Osteocyte (in vitro differentiated cells): ENCODE measurements around the gene PARP16. TPM values are rescaled to one million over a fixed set of nuclear protein-coding genes. Genes with fewer than 3 reads are reported as not detected.

Source experiments
- DNase-seq: peaks from one replicate; pipeline ENCODE4 v3.0.0; 2021; ENCODE audit warnings: mixed read lengths; ENCODE audit not compliant: unreplicated experiment; ENCODE audit errors: extremely low spot score
- H3K27ac Mint-ChIP-seq: one replicate; pipeline ENCODE4 v1.8.0; 2021; ENCODE audit warnings: mild to moderate bottlenecking, mixed read lengths; ENCODE audit not compliant: unreplicated experiment
- H3K27me3 Mint-ChIP-seq: one replicate; pipeline ENCODE4 v1.8.0; 2021; ENCODE audit warnings: mixed read lengths; ENCODE audit not compliant: unreplicated experiment
- H3K36me3 Mint-ChIP-seq: one replicate; pipeline ENCODE4 v1.8.0; 2021; ENCODE audit warnings: mixed read lengths; ENCODE audit not compliant: unreplicated experiment
- H3K4me1 Mint-ChIP-seq: one replicate; pipeline ENCODE4 v1.8.0; 2021; ENCODE audit warnings: mixed read lengths; ENCODE audit not compliant: unreplicated experiment
- H3K4me3 Mint-ChIP-seq: one replicate; pipeline ENCODE4 v1.8.0; 2021; ENCODE audit warnings: mild to moderate bottlenecking, moderate library complexity, mixed read lengths; ENCODE audit not compliant: unreplicated experiment
- H3K9me3 Mint-ChIP-seq: one replicate; pipeline ENCODE4 v1.8.0; 2021; ENCODE audit warnings: mixed read lengths; ENCODE audit not compliant: unreplicated experiment
- total RNA-seq: library from RNA; stranded (reverse); gene quantifications from 2 replicates; pipeline ENCODE4 v1.2.1, GENCODE V29; 2021
- TF ChIP-seq, protein P1 (sequence below): fragments of 200-600 bp; sonication (generic); IDR thresholded peaks from 2 replicates; pipeline ENCODE4 v1.5.0; 2021; ENCODE audit warnings: antibody characterized with exemption, mild to moderate bottlenecking, moderate library complexity

PARP16 gene
- total RNA-seq, 1 donor from 2014 or later: 9.5 TPM

DNA sequence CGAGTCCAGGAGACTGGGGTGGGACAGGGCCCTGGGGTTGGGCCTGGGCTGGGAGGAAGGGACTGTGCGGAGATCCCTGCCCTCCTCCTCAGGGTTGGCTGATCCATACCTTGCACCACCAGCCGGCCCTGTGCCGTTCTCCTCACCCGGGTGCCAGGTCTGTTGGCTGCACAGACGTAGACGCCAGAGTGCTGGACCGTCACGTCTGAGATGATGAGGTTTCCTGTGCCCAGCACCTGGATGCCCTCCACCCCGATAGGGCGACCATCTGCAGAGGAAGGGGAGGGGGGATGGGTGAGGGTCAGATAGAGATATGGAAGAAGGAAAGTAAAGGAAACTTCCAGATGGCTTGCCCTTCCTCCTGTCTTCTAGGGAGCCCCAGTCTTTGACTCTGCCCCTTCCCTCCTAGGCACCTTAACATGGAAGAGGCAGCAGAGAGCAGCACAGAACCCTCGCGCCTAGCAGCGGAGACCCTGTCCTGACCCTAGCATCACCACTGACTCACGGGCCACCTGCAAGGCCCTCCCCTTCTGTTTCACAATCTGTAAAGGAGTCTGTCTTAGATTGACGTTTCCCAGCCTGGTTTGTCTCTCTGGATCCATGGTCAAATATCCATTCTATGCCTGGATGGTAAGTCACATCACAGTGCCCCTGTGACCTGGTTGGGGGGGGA lies 46.6 kb upstream of the PARP16 start:
- Mint-ChIP-seq H3K4me1 (peaks cover 8% of the 10 kb centered on the region), H3K9me3 (no peaks in the 10 kb centered on the region), H3K27me3 (peaks cover 5% of the 10 kb centered on the region), H3K36me3 (no peaks in the 10 kb centered on the region), H3K27ac (no peak overlapping the region), H3K4me3 (no peak overlapping the region)
- TF ChIP-seq, protein P1, sequence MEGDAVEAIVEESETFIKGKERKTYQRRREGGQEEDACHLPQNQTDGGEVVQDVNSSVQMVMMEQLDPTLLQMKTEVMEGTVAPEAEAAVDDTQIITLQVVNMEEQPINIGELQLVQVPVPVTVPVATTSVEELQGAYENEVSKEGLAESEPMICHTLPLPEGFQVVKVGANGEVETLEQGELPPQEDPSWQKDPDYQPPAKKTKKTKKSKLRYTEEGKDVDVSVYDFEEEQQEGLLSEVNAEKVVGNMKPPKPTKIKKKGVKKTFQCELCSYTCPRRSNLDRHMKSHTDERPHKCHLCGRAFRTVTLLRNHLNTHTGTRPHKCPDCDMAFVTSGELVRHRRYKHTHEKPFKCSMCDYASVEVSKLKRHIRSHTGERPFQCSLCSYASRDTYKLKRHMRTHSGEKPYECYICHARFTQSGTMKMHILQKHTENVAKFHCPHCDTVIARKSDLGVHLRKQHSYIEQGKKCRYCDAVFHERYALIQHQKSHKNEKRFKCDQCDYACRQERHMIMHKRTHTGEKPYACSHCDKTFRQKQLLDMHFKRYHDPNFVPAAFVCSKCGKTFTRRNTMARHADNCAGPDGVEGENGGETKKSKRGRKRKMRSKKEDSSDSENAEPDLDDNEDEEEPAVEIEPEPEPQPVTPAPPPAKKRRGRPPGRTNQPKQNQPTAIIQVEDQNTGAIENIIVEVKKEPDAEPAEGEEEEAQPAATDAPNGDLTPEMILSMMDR: no peak
- no peak for DNase-seq

DNA sequence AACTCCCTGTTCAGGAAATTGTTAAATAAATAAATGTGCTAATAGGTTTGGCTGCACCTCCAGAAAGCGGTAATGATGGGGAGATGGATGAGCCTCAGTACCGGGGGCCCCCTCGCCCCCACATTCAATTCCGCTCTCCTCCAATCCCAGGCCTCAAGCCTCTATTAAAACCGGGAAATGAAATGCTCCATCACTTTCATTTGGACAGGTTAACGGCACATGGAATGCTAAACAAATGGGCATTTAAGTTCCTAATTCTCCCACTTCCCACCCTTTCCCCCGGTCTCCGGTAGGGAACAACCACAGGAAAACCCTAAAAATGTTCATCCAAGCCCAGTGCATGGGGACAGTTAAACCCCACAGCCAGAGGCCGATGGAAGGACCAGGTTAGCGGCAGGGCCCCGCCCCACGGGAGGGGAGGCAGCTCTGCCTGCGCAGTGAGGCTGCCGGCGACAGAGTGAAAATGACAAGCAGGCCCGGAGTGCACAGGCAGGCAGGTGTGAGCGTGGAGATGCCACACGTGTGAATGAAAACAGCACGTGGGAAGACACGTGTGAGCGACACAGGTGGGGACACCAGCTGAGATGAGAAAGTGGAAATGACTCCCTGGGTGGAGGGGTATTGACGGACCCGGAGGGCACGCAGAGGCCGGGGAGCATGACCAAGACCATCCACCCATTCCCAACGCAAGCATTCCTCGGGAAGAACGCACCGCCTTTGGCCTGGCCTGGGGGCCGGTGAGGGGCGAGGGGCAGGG lies 45.9 kb upstream of the PARP16 start:
- no peaks in the 10 kb centered on the region for H3K9me3 Mint-ChIP-seq
- H3K36me3 Mint-ChIP-seq: no peaks in the 10 kb centered on the region
- no peak for DNase-seq
- TF ChIP-seq, protein P1: no peak
- H3K27ac Mint-ChIP-seq: no peak overlapping the region
- H3K4me1 Mint-ChIP-seq: peaks cover 8% of the 10 kb centered on the region
- no peak overlapping the region for H3K4me3 Mint-ChIP-seq
- peaks cover 5% of the 10 kb centered on the region for H3K27me3 Mint-ChIP-seq

DNA sequence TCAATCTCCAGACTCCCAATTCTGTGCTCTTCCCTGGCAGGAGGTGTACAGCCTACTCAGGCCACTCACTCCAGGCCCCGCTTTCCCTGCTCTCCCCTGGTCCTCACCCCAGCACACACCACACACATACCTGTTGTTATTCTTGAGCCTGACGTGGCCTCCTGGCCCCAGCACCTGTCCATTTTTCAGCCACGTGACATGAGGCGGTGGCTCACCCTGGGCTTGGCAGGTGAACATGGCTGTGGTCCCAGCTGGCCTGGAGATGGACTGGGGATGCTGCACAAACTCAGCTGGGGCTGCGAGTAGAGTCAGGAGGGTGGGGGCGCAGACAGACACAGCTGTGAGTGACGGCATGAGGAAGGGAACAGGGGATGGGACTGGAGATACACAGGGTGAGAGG lies 45.1 kb upstream of the PARP16 start:
- no peak overlapping the region for H3K4me3 Mint-ChIP-seq
- H3K4me1 Mint-ChIP-seq: peaks cover 8% of the 10 kb centered on the region
- no peak overlapping the region for H3K27ac Mint-ChIP-seq
- no peaks in the 10 kb centered on the region for H3K9me3 Mint-ChIP-seq
- no peak for DNase-seq
- H3K36me3 Mint-ChIP-seq: no peaks in the 10 kb centered on the region
- peaks cover 5% of the 10 kb centered on the region for H3K27me3 Mint-ChIP-seq
- TF ChIP-seq, protein P1: no peak

DNA sequence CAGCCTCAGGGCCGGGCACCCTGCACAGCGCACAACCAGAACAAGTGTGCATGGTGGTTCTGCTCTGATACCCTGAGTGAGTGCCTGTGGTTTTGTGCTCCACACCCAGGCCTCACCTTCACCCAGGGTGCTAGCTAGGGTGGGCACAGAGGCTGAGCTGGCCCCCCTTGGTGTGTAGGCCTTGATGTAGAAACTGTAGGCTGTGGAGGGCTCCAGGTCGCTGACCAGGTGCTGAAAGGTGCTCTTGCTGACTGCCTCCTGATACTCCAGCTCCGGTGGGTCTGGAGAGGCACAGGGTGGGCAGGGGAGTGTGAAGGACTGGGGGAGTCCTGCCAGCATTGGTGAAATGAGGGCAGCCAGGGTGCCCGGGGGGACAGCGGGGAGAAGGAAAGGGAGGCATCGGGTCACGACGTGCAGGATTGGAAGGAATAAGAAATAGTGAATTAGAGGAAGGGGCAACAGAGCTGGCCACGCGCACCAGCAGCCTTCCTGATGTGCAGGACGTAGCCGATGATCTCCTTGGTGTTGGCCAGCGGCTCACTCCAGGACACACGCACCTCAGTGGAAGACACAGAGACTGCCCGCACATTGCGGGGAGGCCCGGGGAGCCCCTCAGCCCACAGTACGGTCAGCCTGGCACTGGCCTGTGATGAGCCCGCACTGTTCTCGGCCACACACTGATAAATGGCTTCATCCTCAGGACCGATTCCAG lies 44.4 kb upstream of the PARP16 start:
- H3K4me3 Mint-ChIP-seq: no peak overlapping the region
- H3K9me3 Mint-ChIP-seq: no peaks in the 10 kb centered on the region
- no peaks in the 10 kb centered on the region for H3K36me3 Mint-ChIP-seq
- no peak for DNase-seq
- peaks cover 8% of the 10 kb centered on the region for H3K4me1 Mint-ChIP-seq
- H3K27me3 Mint-ChIP-seq: peaks cover 5% of the 10 kb centered on the region
- TF ChIP-seq, protein P1: no peak
- H3K27ac Mint-ChIP-seq: no peak overlapping the region
